DOHH2 (cell line): ENCODE data around the gene PDLIM7.
A peak's percentile ranks its signal among the peaks of the same experiment; 100 is the strongest.

Experiments used
- H3F3A ChIP-seq: fragments of 200-600 bp; sonication (generic), shearing (Covaris generic); 2 replicates; pipeline ENCODE4 v1.6.0; 2016; ENCODE audit warnings: antibody characterized with exemption, mild to moderate bottlenecking; ENCODE audit not compliant: control insufficient read depth, insufficient read depth
- H3K27ac ChIP-seq: fragments of 200-600 bp; sonication (generic); 2 replicates; pipeline ENCODE4 v1.5.1; 2014; ENCODE audit warnings: low read depth, mild to moderate bottlenecking, low read length, moderate library complexity
- H3K27me3 ChIP-seq: fragments of 200-600 bp; sonication (generic); 2 replicates; pipeline ENCODE4 v1.6.1; 2014; ENCODE audit warnings: mild to moderate bottlenecking, low read length, mixed read lengths; ENCODE audit not compliant: control insufficient read depth
- H3K36me3 ChIP-seq: fragments of 200-600 bp; sonication (generic); 2 replicates; pipeline ENCODE4 v1.6.1; 2014; ENCODE audit warnings: mild to moderate bottlenecking, low read length, moderate library complexity, mixed read lengths; ENCODE audit not compliant: control insufficient read depth
- H3K4me1 ChIP-seq: fragments of 200-600 bp; sonication (generic); 2 replicates; pipeline ENCODE4 v1.6.1; 2014; ENCODE audit warnings: mild to moderate bottlenecking, low read length, mixed read lengths; ENCODE audit not compliant: control insufficient read depth
- H3K4me2 ChIP-seq: fragments of 200-600 bp; sonication (generic); 2 replicates; pipeline ENCODE4 v1.6.0; 2014; ENCODE audit warnings: mild to moderate bottlenecking, low read length, moderate library complexity
- H3K4me3 ChIP-seq: fragments of 200-600 bp; sonication (generic); 2 replicates; pipeline ENCODE4 v1.5.1; 2014; ENCODE audit warnings: mild to moderate bottlenecking, low read length, mixed read lengths
- H3K79me2 ChIP-seq: fragments of 200-600 bp; sonication (generic); 2 replicates; pipeline ENCODE4 v1.6.1; 2014; ENCODE audit warnings: mild to moderate bottlenecking, low read length, mixed read lengths; ENCODE audit not compliant: control insufficient read depth
- H3K9me2 ChIP-seq: fragments of 200-600 bp; sonication (generic); replicated peaks from 2 replicates; pipeline ENCODE4 v1.6.1; 2014; ENCODE audit warnings: mild to moderate bottlenecking, low read length, mixed read lengths; ENCODE audit not compliant: control insufficient read depth
- H3K9me3 ChIP-seq: fragments of 200-600 bp; sonication (generic); 2 replicates; pipeline ENCODE4 v1.6.1; 2014; ENCODE audit warnings: antibody characterized with exemption, low read length, mixed read lengths; ENCODE audit not compliant: control insufficient read depth, insufficient read depth
- H4K20me1 ChIP-seq: fragments of 200-600 bp; sonication (generic); 2 replicates; pipeline ENCODE4 v1.6.0; 2014; ENCODE audit warnings: low read depth, mild to moderate bottlenecking, antibody characterized with exemption, low read length, moderate library complexity; ENCODE audit not compliant: control insufficient read depth, insufficient read depth
- CTCF ChIP-seq: fragments of 200-600 bp; sonication (generic); IDR thresholded peaks from one replicate; pipeline ENCODE4 v1.5.1; 2014; ENCODE audit warnings: antibody characterized with exemption, mild to moderate bottlenecking, low read depth, low read length; ENCODE audit not compliant: poor library complexity, severe bottlenecking
- EZH2phosphoT487 ChIP-seq: fragments of 200-600 bp; sonication (generic); IDR thresholded peaks from 2 replicates; pipeline ENCODE4 v1.6.1; 2017; ENCODE audit warnings: borderline replicate concordance, mild to moderate bottlenecking, antibody characterized with exemption, low read length, moderate library complexity, mixed read lengths

The PDLIM7 gene

GRCh38 chr5:177454397-177455035, 42.9 kb downstream of the PDLIM7 start:
- H3F3A ChIP-seq: peaks cover 17% of the 10 kb centered on the region
- peaks cover 13% of the 10 kb centered on the region for H3K79me2 ChIP-seq
- H3K36me3 ChIP-seq: peaks cover 39% of the 10 kb centered on the region
- H3K9me2 ChIP-seq: no peaks in the 10 kb centered on the region
- peaks cover 29% of the 10 kb centered on the region for H3K4me1 ChIP-seq
- H3K27ac ChIP-seq: peak overlapping the region; percentile 83
- TF ChIP-seq EZH2phosphoT487 (no peak), CTCF (peak; percentile 75)
- no peaks in the 10 kb centered on the region for H3K27me3 ChIP-seq
- peaks cover 10% of the 10 kb centered on the region; the same call in 1 of the 2 replicates for H4K20me1 ChIP-seq
- peak overlapping the region; percentile 100 for H3K4me2 ChIP-seq
- H3K4me3 ChIP-seq: peak overlapping the region; percentile 83
- no peaks in the 10 kb centered on the region for H3K9me3 ChIP-seq

GRCh38 chr5:177453852-177454396, 43.5 kb downstream of the PDLIM7 start:
- Histone ChIP-seq H3K27me3 (no peaks in the 10 kb centered on the region), H3K36me3 (peaks cover 38% of the 10 kb centered on the region), H3K9me2 (no peaks in the 10 kb centered on the region), H3K4me1 (peaks cover 29% of the 10 kb centered on the region), H3K4me3 (peak overlapping the region; percentile 83), H4K20me1 (peaks cover 10% of the 10 kb centered on the region; the same call in 1 of the 2 replicates), H3K79me2 (peaks cover 13% of the 10 kb centered on the region), H3K27ac (peak overlapping the region; percentile 36), H3K4me2 (peak overlapping the region; percentile 100), H3F3A (peaks cover 17% of the 10 kb centered on the region), H3K9me3 (no peaks in the 10 kb centered on the region)
- no peak for TF ChIP-seq EZH2phosphoT487
- TF ChIP-seq CTCF: no peak

GRCh38 chr5:177452688-177453638, 44.4 kb downstream of the PDLIM7 start:
- peaks cover 39% of the 10 kb centered on the region for H3K4me1 ChIP-seq
- TF ChIP-seq CTCF (no peak), EZH2phosphoT487 (no peak)
- no peaks in the 10 kb centered on the region for H3K9me3 ChIP-seq
- H3K27ac ChIP-seq: no peak overlapping the region
- H3K9me2 ChIP-seq: no peaks in the 10 kb centered on the region
- H3K36me3 ChIP-seq: peaks cover 28% of the 10 kb centered on the region
- peaks cover 23% of the 10 kb centered on the region for H3F3A ChIP-seq
- H4K20me1 ChIP-seq: peaks cover 8% of the 10 kb centered on the region; the same call in 1 of the 2 replicates
- peaks cover 13% of the 10 kb centered on the region for H3K79me2 ChIP-seq
- H3K4me2 ChIP-seq: peak overlapping the region; percentile 100
- H3K4me3 ChIP-seq: peak overlapping the region; percentile 83
- no peaks in the 10 kb centered on the region for H3K27me3 ChIP-seq
